GM12878 (cell line): ENCODE data around the gene NFE2L3. TPM values are rescaled to one million over a fixed set of nuclear protein-coding genes. Genes with fewer than 3 reads are reported as not detected.

Experiments
- ATAC-seq: fragments of 200-7000 bp; cut with Tn5 transposase; 3 replicates; pipeline ENCODE4 v1.9.1; 2020; ENCODE audit warnings: mild to moderate bottlenecking, moderate library complexity
- BruUV-seq: library from RNA; stranded (reverse); fragments of 400-500 nt; replicated peaks from 2 replicates; lab custom pipeline; 2021; lab: Mats Ljungman, UMichigan
- CTCF ChIA-PET: fragments of 300-600 bp; sonication (Branson Sonifier 250); formaldehyde crosslinking; extraction: SDS; loops from one replicate; lab custom pipeline; 2021; ENCODE audit warnings: inconsistent platforms; lab: Yijun Ruan, JAX
- POLR2A ChIA-PET: fragments of 350-600 bp; formaldehyde crosslinking; extraction: SDS; loops from one replicate; lab custom pipeline; 2021; ENCODE audit warnings: inconsistent platforms; lab: Charles Lee
- RAD21 ChIA-PET: fragments of 300-600 bp; sonication (Branson Sonifier 250); formaldehyde crosslinking; loops from one replicate; lab custom pipeline; 2023; ENCODE audit warnings: antibody characterized with exemption; ENCODE audit not compliant: unreplicated experiment; lab: Charles Lee
- SMC1A ChIA-PET: fragments of 300-600 bp; sonication (Branson Sonifier 250); formaldehyde crosslinking; loops from one replicate; lab custom pipeline; 2023; ENCODE audit not compliant: unreplicated experiment, uncharacterized antibody; lab: Charles Lee
- DNase-seq: peaks from one replicate; pipeline ENCODE4 v3.0.0-alpha.2; 2011; ENCODE audit warnings: low read depth, low spot score
- FAIRE-seq: peaks from 3 replicates; lab custom pipeline; 2011; peaks lifted over from hg19 to GRCh38; lab: Jason Lieb, UNC
- H2AFZ ChIP-seq: 2 replicates; pipeline ENCODE4 v1.6.0; 2011; ENCODE audit warnings: low read depth, low read length, control low read depth; ENCODE audit not compliant: control insufficient read depth
- H3K27ac ChIP-seq: 2 replicates; pipeline ENCODE4 v1.5.1; 2011; ENCODE audit warnings: control low read depth; ENCODE audit not compliant: control insufficient read depth, insufficient read depth
- H3K27me3 ChIP-seq, 2 experiments: replicated peaks in 1 of 2; 2 replicates each; pipeline versions ENCODE4 v1.6.0 to v1.6.1; 2011; ENCODE audit warnings: low read length in 1 of 2; ENCODE audit not compliant: control insufficient read depth in 2 of 2, insufficient read depth in 2 of 2
- H3K36me3 ChIP-seq, 2 experiments: 2 replicates each; pipeline ENCODE4 v1.5.1; 2011; ENCODE audit warnings: low read length in 1 of 2; ENCODE audit not compliant: control insufficient read depth in 2 of 2, insufficient read depth in 2 of 2
- H3K4me1 ChIP-seq: 2 replicates; pipeline ENCODE4 v1.6.1; 2011; ENCODE audit warnings: mild to moderate bottlenecking, low read length, moderate library complexity, mixed read lengths; ENCODE audit not compliant: control insufficient read depth, insufficient read depth
- H3K4me2 ChIP-seq: 2 replicates; pipeline ENCODE4 v1.6.0; 2011; ENCODE audit warnings: control low read depth; ENCODE audit not compliant: control insufficient read depth, insufficient read depth
- H3K4me3 ChIP-seq: fragments of 200-600 bp; sonication (generic); 2 replicates; pipeline ENCODE4 v1.5.1; 2016
- H3K79me2 ChIP-seq: 2 replicates; pipeline ENCODE4 v1.6.0; 2011; ENCODE audit warnings: low read length; ENCODE audit not compliant: control insufficient read depth, insufficient read depth
- H3K9ac ChIP-seq: 2 replicates; pipeline ENCODE4 v1.8.0; 2011; ENCODE audit warnings: low read length, control low read depth, mixed read lengths; ENCODE audit not compliant: control insufficient read depth, insufficient read depth
- H3K9me3 ChIP-seq: replicated peaks from 3 replicates; pipeline ENCODE4 v1.5.1; 2011; ENCODE audit warnings: mild to moderate bottlenecking, low read length; ENCODE audit not compliant: control insufficient read depth, insufficient read depth
- H4K20me1 ChIP-seq: 2 replicates; pipeline ENCODE4 v1.6.0; 2011; ENCODE audit not compliant: control insufficient read depth, insufficient read depth
- BCL11A ChIP-seq: IDR thresholded peaks from 2 replicates; pipeline ENCODE4 v1.6.1; 2011; ENCODE audit warnings: low read depth, low read length
- E4F1 ChIP-seq: fragments of 450-650 bp; IDR thresholded peaks from 2 replicates; pipeline ENCODE4 v1.6.1; 2018; ENCODE audit warnings: borderline replicate concordance, mild to moderate bottlenecking; ENCODE audit not compliant: partially characterized antibody
- RB1 ChIP-seq: fragments of 450-650 bp; formaldehyde crosslinking; IDR thresholded peaks from 2 replicates; pipeline ENCODE4 v1.6.1; 2017; ENCODE audit warnings: mild to moderate bottlenecking, borderline replicate concordance
- SIX5 ChIP-seq: IDR thresholded peaks from 2 replicates; pipeline ENCODE4 v1.6.1; 2011; ENCODE audit warnings: mild to moderate bottlenecking, low read depth, low read length, moderate library complexity; ENCODE audit not compliant: severe bottlenecking
- WGBS: methylation state at CpG from one replicate; pipeline ENCODE4 v1.1.6; 2016; ENCODE audit warnings: low lambda C conversion rate; ENCODE audit not compliant: insufficient replicate concordance, insufficient coverage; ENCODE audit errors: missing lambda C conversion rate; 5-methylcytosine and 5-hydroxymethylcytosine counted together
- in situ Hi-C: fragments of 300-500 bp; cut with MboI; formaldehyde crosslinking; loops from 9 replicates; pipeline ENCODE4 v1.14.3; 2018; ENCODE audit warnings: mixed read lengths
- intact Hi-C: fragments of 100-400 bp; cut with micrococcal nuclease; formaldehyde crosslinking; loops from one replicate; pipeline ENCODE4 v1.14.2; 2022; ENCODE audit not compliant: unreplicated experiment
- polyA plus RNA-seq, 11 experiments: library from polyadenylated mRNA; depleted of rRNA in 4 of 11; unstranded in 6 of 11; stranded (reverse) in 5 of 11; fragments of >200 nt; fragmentation: Nextera tagmentation in 4 of 11; fragmentation: Illumina TruSeq in 1 of 11; extraction: Ambion mirVana in 4 of 11; extraction: Trizol in 1 of 11; gene quantifications; 1 replicate in 1 of 11; 2 replicates in 10 of 11; pipeline versions ENCODE4 v1.2.1 to v1.2.3, GENCODE V29; 2011 to 2016; ENCODE audit warnings: inconsistent platforms in 2 of 11, missing spikeins in 2 of 11, low read depth in 1 of 11
- total RNA-seq, 4 experiments: library from RNA; depleted of rRNA in 3 of 4; stranded (reverse); fragments of >200 nt in 3 of 4; fragmentation: Illumina TruSeq in 1 of 4; extraction: Trizol in 1 of 4; gene quantifications; 2 replicates each; pipeline versions ENCODE4 v1.2.1 to v1.2.3, GENCODE V29; 2013 to 2021
- TF ChIP-seq, protein P1 (sequence below): fragments of 450-650 bp; formaldehyde crosslinking; IDR thresholded peaks from 2 replicates; pipeline ENCODE4 v1.4.0; 2022; ENCODE audit warnings: mild to moderate bottlenecking, moderate library complexity

Gene NFE2L3
- total and polyA plus RNA-seq, 10 of the 15 experiments (the other 5 are each of a cell fraction or from before 2014, with no cell fraction given): 4.4 to 34.9 (median 13.0) TPM

GRCh38 chr7:26145238-26145637, 6.8 kb upstream of the NFE2L3 start:
- H2AFZ ChIP-seq: no peak overlapping the region
- ChIA-PET SMC1A (no interaction called here), RAD21 (interaction anchor here (0.7 kb wide), 1 partner anchor 1060 kb away, joined by 3 read pairs; no protein-coding TSS in a partner anchor), CTCF (interaction anchor here (0.6 kb wide), 1 partner anchor 63 kb away, joined by 3 read pairs; no protein-coding TSS in a partner anchor), POLR2A (interaction anchor here (0.7 kb wide), 1 partner anchor 187 kb away, joined by 3 read pairs; no protein-coding TSS in a partner anchor)
- no peaks in the 10 kb centered on the region for H3K36me3 ChIP-seq
- ATAC-seq (no peak), FAIRE-seq (no peak), DNase-seq (no peak)
- TF ChIP-seq E4F1: no peak
- no peak for TF ChIP-seq BCL11A
- no peak for TF ChIP-seq RB1
- TF ChIP-seq SIX5: no peak
- TF ChIP-seq, protein P1, sequence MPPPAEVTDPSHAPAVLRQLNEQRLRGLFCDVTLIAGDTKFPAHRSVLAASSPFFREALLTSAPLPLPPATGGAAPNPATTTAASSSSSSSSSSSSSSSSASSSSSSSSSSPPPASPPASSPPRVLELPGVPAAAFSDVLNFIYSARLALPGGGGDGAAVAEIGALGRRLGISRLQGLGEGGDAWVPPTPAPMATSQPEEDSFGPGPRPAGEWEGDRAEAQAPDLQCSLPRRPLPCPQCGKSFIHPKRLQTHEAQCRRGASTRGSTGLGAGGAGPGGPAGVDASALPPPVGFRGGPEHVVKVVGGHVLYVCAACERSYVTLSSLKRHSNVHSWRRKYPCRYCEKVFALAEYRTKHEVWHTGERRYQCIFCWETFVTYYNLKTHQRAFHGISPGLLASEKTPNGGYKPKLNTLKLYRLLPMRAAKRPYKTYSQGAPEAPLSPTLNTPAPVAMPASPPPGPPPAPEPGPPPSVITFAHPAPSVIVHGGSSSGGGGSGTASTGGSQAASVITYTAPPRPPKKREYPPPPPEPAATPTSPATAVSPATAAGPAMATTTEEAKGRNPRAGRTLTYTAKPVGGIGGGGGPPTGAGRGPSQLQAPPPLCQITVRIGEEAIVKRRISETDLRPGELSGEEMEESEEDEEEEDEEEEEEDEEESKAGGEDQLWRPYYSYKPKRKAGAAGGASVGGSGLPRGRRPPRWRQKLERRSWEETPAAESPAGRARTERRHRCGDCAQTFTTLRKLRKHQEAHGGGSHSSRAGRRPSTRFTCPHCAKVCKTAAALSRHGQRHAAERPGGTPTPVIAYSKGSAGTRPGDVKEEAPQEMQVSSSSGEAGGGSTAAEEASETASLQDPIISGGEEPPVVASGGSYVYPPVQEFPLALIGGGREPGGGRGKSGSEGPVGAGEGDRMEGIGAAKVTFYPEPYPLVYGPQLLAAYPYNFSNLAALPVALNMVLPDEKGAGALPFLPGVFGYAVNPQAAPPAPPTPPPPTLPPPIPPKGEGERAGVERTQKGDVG (CRISPR knock-in tag): no peak
- H3K4me2 ChIP-seq: no peak overlapping the region
- BruUV-seq: no TSS peak
- intact Hi-C loops: no loop called here
- 83% methylated on average over 3 of the region's 4 CpGs for WGBS
- H3K9me3 ChIP-seq: no peaks in the 10 kb centered on the region
- in situ Hi-C loops: no loop called here
- no peaks in the 10 kb centered on the region for H4K20me1 ChIP-seq
- H3K27ac ChIP-seq: no peak overlapping the region
- H3K4me3 ChIP-seq: no peak overlapping the region
- H3K27me3 ChIP-seq: no peaks in the 10 kb centered on the region; a peak in 1 of 4 replicates
- H3K79me2 ChIP-seq: no peaks in the 10 kb centered on the region
- no peak overlapping the region for H3K9ac ChIP-seq
- no peaks in the 10 kb centered on the region for H3K4me1 ChIP-seq
